Measurements from ENCODE around the gene DCUN1D4. TPM values are rescaled to one million over a fixed set of nuclear protein-coding genes. Genes with fewer than 3 reads are reported as not detected.

The DCUN1D4 gene
- total RNA-seq, 1 experiment from 2014 or later, result 50.2 TPM

DNA sequence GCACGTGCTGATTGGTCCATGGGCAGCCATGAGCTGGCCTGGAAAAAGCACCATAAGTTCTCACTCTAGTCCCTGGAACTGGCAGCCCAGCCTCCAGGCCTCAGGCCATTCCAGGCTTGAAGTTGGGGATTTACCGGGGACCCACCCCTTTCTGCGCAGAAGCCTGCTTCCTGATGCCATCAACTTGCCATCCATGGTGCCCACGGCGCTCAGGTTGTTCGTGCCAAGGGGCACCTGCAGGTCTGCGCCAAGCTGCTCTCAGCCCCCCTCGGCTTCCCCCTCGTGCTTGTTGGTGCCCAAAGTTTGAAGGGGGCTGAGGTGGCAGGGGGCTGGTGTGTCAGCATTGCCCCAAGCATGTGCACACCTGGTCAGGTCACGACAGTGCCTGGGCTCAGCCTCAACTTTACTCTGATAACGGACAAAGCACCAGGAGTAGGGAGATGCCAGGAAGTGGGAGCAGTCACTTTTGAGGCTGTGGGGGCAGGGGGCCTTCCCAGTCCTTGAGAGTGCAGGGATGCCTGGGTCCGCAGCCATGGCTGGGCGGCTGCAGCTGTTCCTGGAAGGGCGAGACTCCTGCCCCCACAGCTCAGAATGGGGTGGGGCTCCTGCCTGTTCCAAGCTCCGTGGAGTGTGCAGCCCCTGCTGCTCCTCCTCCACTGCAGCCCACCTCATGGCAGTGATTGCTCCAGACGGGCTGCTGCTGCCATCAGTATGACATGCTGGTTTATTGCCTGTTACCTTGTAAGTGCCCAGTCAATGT lies 24.9 kb downstream of the DCUN1D4 start:
- no peaks in the 10 kb centered on the region for H3K27me3 ChIP-seq (ENCODE audit: insufficient read depth, low read length)
- peaks cover 20 to 29% of the 10 kb centered on the region in 2 experiments; a peak in 3 of 4 replicates for H3K36me3 ChIP-seq (ENCODE audit: control insufficient read depth in 1 of 2, insufficient read depth in 2 of 2, low read length in 2 of 2)
- TF ChIP-seq RAD21 (IDR thresholded peaks at IDR 0.05; ENCODE audit: low read depth) (no peak), ZFX (IDR thresholded peaks at IDR 0.05) (no peak), CEBPB (IDR thresholded peaks at IDR 0.05; ENCODE audit: low read depth) (no peak), JUND (IDR thresholded peaks at IDR 0.05) (no peak), FOSL1 (IDR thresholded peaks at IDR 0.05; ENCODE audit: low read depth) (no peak), SP1 (IDR thresholded peaks at IDR 0.05; ENCODE audit: low read depth) (no peak), ZNF274 (IDR thresholded peaks at IDR 0.05; ENCODE audit: low read depth, low read length) (no peak), TCF7L2 (IDR thresholded peaks at IDR 0.05; ENCODE audit: borderline replicate concordance, extremely low read depth, insufficient read depth, insufficient read length) (no peak), ATF3 (IDR thresholded peaks at IDR 0.05) (no peak), YY1 (IDR thresholded peaks at IDR 0.05; ENCODE audit: extremely low read depth, insufficient replicate concordance, low read depth, low read length) (no peak), EZH2phosphoT487 (IDR thresholded peaks at IDR 0.05; ENCODE audit: borderline replicate concordance) (no peak), SIN3A (IDR thresholded peaks at IDR 0.05; ENCODE audit: low read depth) (no peak), SRF (IDR thresholded peaks at IDR 0.05; ENCODE audit: low read depth) (no peak), POLR2A (IDR thresholded peaks at IDR 0.05; ENCODE audit: borderline replicate concordance, extremely low read depth, insufficient read depth, insufficient read length) (no peak), POLR2AphosphoS5 (IDR thresholded peaks at IDR 0.05; ENCODE audit: low read depth, low read length) (no peak)
- TF ChIP-seq, protein P1, sequence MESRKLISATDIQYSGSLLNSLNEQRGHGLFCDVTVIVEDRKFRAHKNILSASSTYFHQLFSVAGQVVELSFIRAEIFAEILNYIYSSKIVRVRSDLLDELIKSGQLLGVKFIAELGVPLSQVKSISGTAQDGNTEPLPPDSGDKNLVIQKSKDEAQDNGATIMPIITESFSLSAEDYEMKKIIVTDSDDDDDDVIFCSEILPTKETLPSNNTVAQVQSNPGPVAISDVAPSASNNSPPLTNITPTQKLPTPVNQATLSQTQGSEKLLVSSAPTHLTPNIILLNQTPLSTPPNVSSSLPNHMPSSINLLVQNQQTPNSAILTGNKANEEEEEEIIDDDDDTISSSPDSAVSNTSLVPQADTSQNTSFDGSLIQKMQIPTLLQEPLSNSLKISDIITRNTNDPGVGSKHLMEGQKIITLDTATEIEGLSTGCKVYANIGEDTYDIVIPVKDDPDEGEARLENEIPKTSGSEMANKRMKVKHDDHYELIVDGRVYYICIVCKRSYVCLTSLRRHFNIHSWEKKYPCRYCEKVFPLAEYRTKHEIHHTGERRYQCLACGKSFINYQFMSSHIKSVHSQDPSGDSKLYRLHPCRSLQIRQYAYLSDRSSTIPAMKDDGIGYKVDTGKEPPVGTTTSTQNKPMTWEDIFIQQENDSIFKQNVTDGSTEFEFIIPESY (IDR thresholded peaks at IDR 0.05; ENCODE audit: extremely low read depth, insufficient replicate concordance, low read length), result no peak
- TF ChIP-seq, protein P2, sequence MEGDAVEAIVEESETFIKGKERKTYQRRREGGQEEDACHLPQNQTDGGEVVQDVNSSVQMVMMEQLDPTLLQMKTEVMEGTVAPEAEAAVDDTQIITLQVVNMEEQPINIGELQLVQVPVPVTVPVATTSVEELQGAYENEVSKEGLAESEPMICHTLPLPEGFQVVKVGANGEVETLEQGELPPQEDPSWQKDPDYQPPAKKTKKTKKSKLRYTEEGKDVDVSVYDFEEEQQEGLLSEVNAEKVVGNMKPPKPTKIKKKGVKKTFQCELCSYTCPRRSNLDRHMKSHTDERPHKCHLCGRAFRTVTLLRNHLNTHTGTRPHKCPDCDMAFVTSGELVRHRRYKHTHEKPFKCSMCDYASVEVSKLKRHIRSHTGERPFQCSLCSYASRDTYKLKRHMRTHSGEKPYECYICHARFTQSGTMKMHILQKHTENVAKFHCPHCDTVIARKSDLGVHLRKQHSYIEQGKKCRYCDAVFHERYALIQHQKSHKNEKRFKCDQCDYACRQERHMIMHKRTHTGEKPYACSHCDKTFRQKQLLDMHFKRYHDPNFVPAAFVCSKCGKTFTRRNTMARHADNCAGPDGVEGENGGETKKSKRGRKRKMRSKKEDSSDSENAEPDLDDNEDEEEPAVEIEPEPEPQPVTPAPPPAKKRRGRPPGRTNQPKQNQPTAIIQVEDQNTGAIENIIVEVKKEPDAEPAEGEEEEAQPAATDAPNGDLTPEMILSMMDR (IDR thresholded peaks at IDR 0.05 in 2 of 3, conservative IDR thresholded peaks at IDR 0.05 in 1 of 3; ENCODE audit: borderline replicate concordance in 1 of 3, insufficient read depth in 1 of 3, low read depth in 2 of 3, low read length in 2 of 3), result no peak
- no peak overlapping the region for H3K4me2 ChIP-seq (ENCODE audit: low read length)
- ChIA-PET RAD21 (ENCODE audit: low non-redundant PET in 1 of 2, low total read pairs in 2 of 2, uncharacterized antibody in 2 of 2, unreplicated experiment in 2 of 2) (no interaction called here), CTCF (no interaction called here), POLR2A (no interaction called here)
- H3K9me2 ChIP-seq (ENCODE audit: insufficient read depth), result no peaks in the 10 kb centered on the region
- H3K9ac ChIP-seq (ENCODE audit: low read length), result no peak overlapping the region
- no peak overlapping the region for H3K4me3 ChIP-seq (replicated peaks in 1 of 2; ENCODE audit: low read depth in 1 of 2, low read length in 2 of 2)
- no peaks in the 10 kb centered on the region for H3K79me2 ChIP-seq (ENCODE audit: insufficient read depth, low read length)
- peaks cover 4% of the 10 kb centered on the region; the same call in 1 of the 2 replicates for H4K20me1 ChIP-seq (ENCODE audit: insufficient read depth)
- no peak overlapping the region for H3K27ac ChIP-seq (ENCODE audit: low read depth, low read length)
- no TSS peak for BruUV-seq (replicated peaks)
- intact Hi-C loops (cut with micrococcal nuclease), result no loop called here
- DNase-seq (ENCODE audit: low read depth, low spot score), result no peak
- no peak for ATAC-seq
- H3K9me3 ChIP-seq (ENCODE audit: control insufficient read depth in 1 of 2, insufficient read depth in 1 of 2, low read depth in 1 of 2, low read length in 2 of 2), result no peaks in the 10 kb centered on the region
- no peaks in the 10 kb centered on the region for H3K4me1 ChIP-seq (ENCODE audit: control insufficient read depth in 1 of 2, insufficient read depth in 2 of 2, low read length in 2 of 2)
- H2AFZ ChIP-seq (ENCODE audit: low read depth, low read length, poor library complexity, severe bottlenecking), result no peak overlapping the region
